Rectal smooth muscle tissue (tissue), 1 donor: ENCODE measurements around the gene HECTD1.
"Not testable (repeated sequence)": the region's sequence is repeated elsewhere in the genome, so short reads cannot be mapped to it uniquely, and the experiment has no call there.

Experiments used
- H3K27ac ChIP-seq: one replicate; pipeline ENCODE4 v1.7.0; 2013; ENCODE audit warnings: low read depth, low read length, inconsistent platforms
- H3K27me3 ChIP-seq: one replicate; pipeline ENCODE4 v1.7.0; 2013; ENCODE audit warnings: low read length; ENCODE audit not compliant: control insufficient read depth, insufficient read depth
- H3K36me3 ChIP-seq: one replicate; pipeline ENCODE4 v1.7.0; 2013; ENCODE audit warnings: low read length; ENCODE audit not compliant: control insufficient read depth, insufficient read depth
- H3K4me1 ChIP-seq: one replicate; pipeline ENCODE4 v1.7.0; 2013; ENCODE audit warnings: low read length; ENCODE audit not compliant: control insufficient read depth, insufficient read depth
- H3K4me3 ChIP-seq: one replicate; pipeline ENCODE4 v1.7.0; 2013; ENCODE audit warnings: low read length
- H3K9ac ChIP-seq: one replicate; pipeline ENCODE4 v1.7.0; 2013; ENCODE audit warnings: low read length

HECTD1 gene

GRCh38 chr14:31241450-31242114, 34.0 kb upstream of the HECTD1 start:
- Histone ChIP-seq H3K4me1 (peaks cover 8% of the 10 kb centered on the region), H3K36me3 (no peaks in the 10 kb centered on the region), H3K4me3 (peak overlapping the region; percentile 57), H3K9ac (no peak overlapping the region), H3K27me3 (no peaks in the 10 kb centered on the region), H3K27ac (no peak overlapping the region)

DNA sequence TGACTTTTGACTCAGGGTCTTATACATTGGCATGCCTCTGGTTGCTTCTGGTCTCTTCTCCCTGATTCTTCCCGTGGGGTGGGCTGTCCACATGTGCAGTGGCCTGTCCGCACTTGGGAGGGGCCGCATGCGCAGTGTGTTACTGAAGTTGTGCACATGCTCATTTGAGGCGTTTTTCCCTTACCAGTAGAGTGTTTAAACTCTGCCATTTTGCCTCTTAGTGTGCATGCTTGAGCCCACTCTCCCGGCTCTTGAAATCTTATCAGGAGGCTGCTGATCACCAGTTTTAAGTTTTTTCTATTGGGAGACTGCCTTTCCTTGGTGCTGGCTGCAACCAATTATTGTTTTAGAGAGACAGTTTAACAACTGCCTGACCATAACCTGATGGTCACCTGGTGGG, 32.1 kb upstream of the HECTD1 start:
- no peak overlapping the region for H3K27ac ChIP-seq
- peaks cover 8% of the 10 kb centered on the region for H3K4me1 ChIP-seq
- H3K4me3 ChIP-seq, result no peak overlapping the region
- no peaks in the 10 kb centered on the region for H3K36me3 ChIP-seq
- H3K9ac ChIP-seq, result no peak overlapping the region
- H3K27me3 ChIP-seq, result no peaks in the 10 kb centered on the region

DNA sequence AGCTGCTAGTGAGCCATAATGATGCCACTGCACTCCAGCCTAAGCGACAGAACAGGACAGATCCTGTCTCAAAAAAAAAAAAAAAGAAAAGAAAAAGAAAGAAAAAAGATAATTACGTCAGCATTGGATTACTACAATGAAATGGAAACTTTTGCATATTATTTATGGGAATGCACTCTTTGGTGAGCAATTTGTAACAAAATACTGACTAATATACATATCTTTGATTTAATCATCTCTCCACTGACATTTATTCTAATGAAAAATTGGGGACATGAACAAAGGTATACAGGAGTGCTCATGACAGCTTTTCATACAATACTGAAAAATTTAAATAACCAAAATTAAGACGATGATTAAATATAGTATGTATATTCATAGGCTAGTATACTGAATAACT, 27.9 kb upstream of the HECTD1 start:
- no peaks in the 10 kb centered on the region for H3K4me1 ChIP-seq
- H3K27me3 ChIP-seq, result no peaks in the 10 kb centered on the region
- no peaks in the 10 kb centered on the region for H3K36me3 ChIP-seq
- no peak overlapping the region for H3K4me3 ChIP-seq
- H3K27ac ChIP-seq, result no peak overlapping the region
- no peak overlapping the region for H3K9ac ChIP-seq

DNA sequence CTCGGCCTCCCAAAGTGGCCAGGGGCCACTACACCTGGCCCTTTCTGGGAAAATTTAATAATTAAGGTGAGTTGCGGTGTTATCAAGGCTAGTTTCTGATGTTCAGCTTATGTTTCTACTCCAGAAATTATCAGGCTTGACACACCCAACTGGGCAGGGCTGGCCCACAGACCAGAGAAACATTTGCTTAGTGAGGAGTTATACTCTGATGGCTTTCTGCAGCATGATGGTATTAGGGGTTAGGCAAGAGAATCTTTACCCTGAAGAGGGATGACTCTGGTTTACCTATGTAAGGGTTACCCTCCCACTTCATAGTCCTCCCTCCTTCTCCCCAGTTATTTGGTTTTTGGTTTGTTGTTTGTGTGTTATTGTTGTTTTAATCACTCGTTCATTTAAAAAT, 24.5 kb upstream of the HECTD1 start:
- Histone ChIP-seq H3K9ac (no peak overlapping the region), H3K27ac (no peak overlapping the region), H3K4me3 (no peak overlapping the region), H3K36me3 (no peaks in the 10 kb centered on the region), H3K4me1 (no peaks in the 10 kb centered on the region), H3K27me3 (no peaks in the 10 kb centered on the region)

- H3K27me3 ChIP-seq, H3K4me1 ChIP-seq, H3K9ac ChIP-seq, H3K4me3 ChIP-seq, H3K27ac ChIP-seq, H3K36me3 ChIP-seq: not testable (repeated sequence)
These were observed 23.7 kb upstream of the HECTD1 start for GRCh38 chr14:31231272-31231671.

DNA sequence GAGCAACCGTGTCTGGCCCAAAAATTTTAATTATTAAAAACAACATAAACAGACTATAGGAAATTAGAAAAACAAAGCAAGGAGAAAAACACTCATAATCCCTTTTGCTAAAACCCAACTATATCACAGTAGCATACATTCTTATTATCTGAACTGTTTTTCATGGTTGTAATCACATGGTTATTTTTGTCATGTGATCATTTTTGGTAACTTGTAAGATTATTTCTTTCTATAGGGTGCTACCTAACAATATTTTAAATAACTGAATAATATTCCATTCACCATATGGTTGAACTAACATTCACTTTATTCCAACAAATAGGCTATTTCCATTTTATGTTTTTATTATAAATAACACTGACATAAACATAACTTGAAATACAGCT, 23.0 kb upstream of the HECTD1 start:
- Histone ChIP-seq H3K36me3 (no peaks in the 10 kb centered on the region), H3K4me1 (no peaks in the 10 kb centered on the region), H3K27ac (no peak overlapping the region), H3K9ac (no peak overlapping the region), H3K27me3 (no peaks in the 10 kb centered on the region), H3K4me3 (no peak overlapping the region)

- Histone ChIP-seq H3K27ac (no peak overlapping the region), H3K27me3 (no peaks in the 10 kb centered on the region), H3K9ac (no peak overlapping the region), H3K4me1 (no peaks in the 10 kb centered on the region), H3K4me3 (no peak overlapping the region), H3K36me3 (no peaks in the 10 kb centered on the region)
These were observed 22.3 kb upstream of the HECTD1 start for GRCh38 chr14:31229638-31230572.

DNA sequence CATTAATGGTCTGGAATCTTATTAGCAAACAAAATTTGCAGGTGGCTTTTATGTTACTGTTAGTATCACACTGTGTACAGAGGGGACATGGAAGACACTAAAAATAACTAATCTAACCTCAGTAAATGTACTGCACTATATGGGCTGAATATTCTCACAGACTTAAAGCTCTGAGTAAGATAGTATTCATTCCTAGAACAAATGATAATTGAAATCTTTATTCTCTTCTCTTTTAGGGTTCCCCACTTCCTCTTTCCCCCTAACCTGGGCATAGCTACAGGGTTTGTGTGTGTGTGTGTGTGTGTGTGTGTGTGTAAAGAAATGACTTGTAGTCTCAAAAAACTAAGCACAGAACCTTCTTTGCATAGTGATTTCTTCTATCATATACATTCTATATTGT, 21.4 kb upstream of the HECTD1 start:
- no peaks in the 10 kb centered on the region for H3K27me3 ChIP-seq
- no peak overlapping the region for H3K9ac ChIP-seq
- H3K4me3 ChIP-seq, result no peak overlapping the region
- no peak overlapping the region for H3K27ac ChIP-seq
- no peaks in the 10 kb centered on the region for H3K4me1 ChIP-seq
- H3K36me3 ChIP-seq, result no peaks in the 10 kb centered on the region

DNA sequence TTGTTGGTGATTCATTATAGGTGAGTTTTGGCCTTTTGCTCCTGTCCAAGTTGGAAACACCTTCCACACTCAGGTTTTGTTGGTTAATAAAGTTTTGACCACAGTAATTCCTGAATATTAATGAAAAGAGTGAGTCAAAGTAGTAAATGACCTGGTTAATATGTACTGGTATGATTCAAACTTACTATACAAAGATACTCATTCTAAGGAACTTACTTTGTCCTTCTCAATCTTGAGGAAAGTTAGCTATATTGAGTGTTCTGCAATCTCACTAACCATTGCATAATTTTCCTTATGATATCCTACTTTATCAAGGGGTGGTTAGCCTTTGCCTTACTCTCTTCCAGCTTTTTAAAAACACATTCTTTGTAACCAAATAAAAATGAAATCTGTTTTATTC, 20.9 kb upstream of the HECTD1 start:
- H3K9ac ChIP-seq, result no peak overlapping the region
- no peak overlapping the region for H3K27ac ChIP-seq
- H3K4me3 ChIP-seq, result no peak overlapping the region
- no peaks in the 10 kb centered on the region for H3K4me1 ChIP-seq
- no peaks in the 10 kb centered on the region for H3K36me3 ChIP-seq
- no peaks in the 10 kb centered on the region for H3K27me3 ChIP-seq

DNA sequence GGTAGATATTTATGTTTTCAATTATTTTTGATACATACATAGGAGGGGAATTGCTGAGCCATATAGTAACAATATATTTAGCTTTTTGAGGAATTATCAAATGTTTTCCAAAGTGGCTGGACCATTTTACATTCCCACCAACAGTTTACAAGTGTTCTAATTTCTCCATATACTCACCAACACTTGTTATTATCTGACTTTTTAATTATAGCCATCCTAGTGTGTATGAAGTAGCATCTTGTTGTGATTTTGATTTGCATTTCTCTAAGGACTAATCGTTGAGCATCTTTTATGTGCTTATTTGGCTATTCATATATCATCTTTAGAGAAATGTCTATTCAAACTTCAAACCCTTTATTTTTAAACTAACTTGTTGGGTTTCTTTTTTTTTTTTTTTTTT, 17.2 kb upstream of the HECTD1 start:
- no peak overlapping the region for H3K27ac ChIP-seq
- no peak overlapping the region for H3K9ac ChIP-seq
- no peaks in the 10 kb centered on the region for H3K4me1 ChIP-seq
- H3K27me3 ChIP-seq, result no peaks in the 10 kb centered on the region
- no peak overlapping the region for H3K4me3 ChIP-seq
- H3K36me3 ChIP-seq, result no peaks in the 10 kb centered on the region

DNA sequence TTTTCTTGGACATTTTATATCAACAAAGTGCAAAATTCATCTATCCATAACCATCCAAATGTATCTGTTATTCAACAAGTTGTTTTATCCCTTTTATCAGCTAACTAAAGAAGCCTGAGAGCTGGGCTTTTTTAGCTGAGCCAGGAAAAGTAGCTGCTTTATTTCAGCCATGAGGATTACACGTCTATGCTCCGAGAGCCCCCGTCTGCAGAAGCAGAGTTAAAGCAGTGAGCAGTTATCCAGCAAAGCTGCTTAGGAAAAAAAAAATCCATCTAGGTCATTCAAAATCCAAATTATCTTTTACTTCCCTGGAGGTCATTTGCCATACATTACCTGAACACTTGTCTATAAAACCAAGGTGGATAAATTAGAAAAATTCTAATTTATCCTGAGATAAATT, 15.7 kb upstream of the HECTD1 start:
- no peaks in the 10 kb centered on the region for H3K27me3 ChIP-seq
- H3K27ac ChIP-seq, result no peak overlapping the region
- no peak overlapping the region for H3K9ac ChIP-seq
- no peaks in the 10 kb centered on the region for H3K36me3 ChIP-seq
- H3K4me1 ChIP-seq, result no peaks in the 10 kb centered on the region
- no peak overlapping the region for H3K4me3 ChIP-seq

DNA sequence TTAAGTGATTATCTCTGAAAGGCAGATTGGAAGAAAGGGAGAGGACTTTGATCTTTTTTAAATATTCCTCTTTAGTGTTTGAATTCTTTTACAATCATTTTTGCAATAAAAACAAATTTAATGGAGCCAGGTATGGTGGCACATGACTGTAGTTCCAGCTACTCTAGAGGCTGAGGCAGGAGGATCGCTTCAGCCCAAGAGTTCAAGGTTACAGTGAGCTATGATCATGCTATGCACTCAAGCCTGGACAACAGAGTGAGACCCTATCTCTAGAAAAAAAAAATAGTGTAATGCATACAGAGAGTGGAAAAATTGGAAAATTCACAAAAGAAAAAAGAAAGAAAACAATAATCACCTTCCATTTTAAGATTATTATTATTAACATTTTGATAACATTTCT, 15.2 kb upstream of the HECTD1 start:
- Histone ChIP-seq H3K4me3 (no peak overlapping the region), H3K27ac (no peak overlapping the region), H3K4me1 (no peaks in the 10 kb centered on the region), H3K27me3 (no peaks in the 10 kb centered on the region), H3K9ac (no peak overlapping the region), H3K36me3 (no peaks in the 10 kb centered on the region)

DNA sequence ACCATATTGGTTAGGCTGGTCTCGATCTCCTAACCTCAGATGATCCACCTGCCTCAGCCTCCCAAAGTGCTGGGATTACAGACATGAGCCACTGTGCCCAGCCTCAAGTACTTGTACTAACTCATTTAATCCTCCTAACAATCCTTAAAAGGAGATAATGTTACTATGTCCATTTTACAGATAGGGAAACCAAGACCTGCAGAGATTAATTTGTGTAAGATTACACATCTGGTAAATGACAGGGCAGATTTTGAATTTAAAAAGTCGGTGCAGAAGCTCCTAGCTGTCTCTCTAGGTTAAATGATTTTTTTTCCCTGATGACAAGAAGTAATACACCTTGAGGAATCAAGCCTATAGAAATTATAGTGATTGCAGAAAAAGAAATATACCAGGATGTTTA, 13.7 kb upstream of the HECTD1 start:
- Histone ChIP-seq H3K4me1 (no peaks in the 10 kb centered on the region), H3K27me3 (no peaks in the 10 kb centered on the region), H3K4me3 (no peak overlapping the region), H3K36me3 (no peaks in the 10 kb centered on the region), H3K27ac (no peak overlapping the region), H3K9ac (no peak overlapping the region)
